CD14-positive monocyte (primary cell): ENCODE measurements around the gene TMSB15C. TPM values are rescaled to one million over a fixed set of nuclear protein-coding genes. Genes with fewer than 3 reads are reported as not detected.
"Not testable (repeated sequence)": the region's sequence is repeated elsewhere in the genome, so short reads cannot be mapped to it uniquely, and the experiment has no call there.

Experiments used
- DNase-seq, 3 donors: peaks; one replicate each; pipeline ENCODE4 v3.0.0-alpha.2; 2011 to 2022
- H2AFZ ChIP-seq: 2 replicates; pipeline ENCODE4 v1.6.0; 2012; ENCODE audit warnings: mild to moderate bottlenecking, low read depth, low read length, inconsistent platforms; ENCODE audit not compliant: insufficient read depth, poor library complexity, severe bottlenecking
- H3K27ac ChIP-seq, 2 donors: 1 replicate in 1 of 2; 2 replicates in 1 of 2; pipeline ENCODE4 v1.5.1; 2012 to 2013; ENCODE audit warnings: low read length in 2 of 2, control low read depth in 1 of 2, inconsistent platforms in 1 of 2, low read depth in 1 of 2, mild to moderate bottlenecking in 1 of 2
- H3K27me3 ChIP-seq, 2 donors: one replicate each; pipeline versions ENCODE4 v1.6.0 to v1.6.1; 2011 to 2013; ENCODE audit warnings: low read length in 2 of 2; ENCODE audit not compliant: control insufficient read depth in 2 of 2, insufficient read depth in 2 of 2
- H3K36me3 ChIP-seq, 2 donors: replicated peaks in 1 of 2; 1 replicate in 1 of 2; 2 replicates in 1 of 2; pipeline versions ENCODE4 v1.5.1 to v1.6.1; 2012 to 2013; ENCODE audit warnings: low read length in 2 of 2, control low read depth in 1 of 2, inconsistent platforms in 1 of 2, mild to moderate bottlenecking in 1 of 2; ENCODE audit not compliant: insufficient read depth in 2 of 2, control insufficient read depth in 1 of 2
- H3K4me1 ChIP-seq, 2 donors: 1 replicate in 1 of 2; 2 replicates in 1 of 2; pipeline versions ENCODE4 v1.5.1 to v1.6.1; 2012 to 2013; ENCODE audit warnings: low read length in 2 of 2, control low read depth in 1 of 2, inconsistent platforms in 1 of 2, mild to moderate bottlenecking in 1 of 2, moderate library complexity in 1 of 2; ENCODE audit not compliant: insufficient read depth in 2 of 2, control insufficient read depth in 1 of 2
- H3K4me2 ChIP-seq: replicated peaks from 2 replicates; pipeline ENCODE3; 2012; ENCODE audit warnings: low read length, moderate library complexity, mild to moderate bottlenecking; ENCODE audit not compliant: poor library complexity, severe bottlenecking; ENCODE audit errors: extremely low read depth
- H3K4me3 ChIP-seq, 3 experiments: fragments of 200-600 bp in 1 of 3; sonication (generic) in 1 of 3; replicated peaks in 1 of 3; 1 replicate in 2 of 3; 2 replicates in 1 of 3; pipeline ENCODE4 v1.5.1; 2011 to 2013; ENCODE audit warnings: low read length in 3 of 3, mild to moderate bottlenecking in 3 of 3, control low read depth in 2 of 3, low read depth in 2 of 3, inconsistent platforms in 1 of 3, moderate library complexity in 1 of 3
- H3K79me2 ChIP-seq: 2 replicates; pipeline ENCODE4 v1.6.0; 2012; ENCODE audit warnings: mild to moderate bottlenecking, control low read depth, inconsistent platforms, low read length, moderate library complexity; ENCODE audit not compliant: insufficient read depth
- H3K9ac ChIP-seq: 2 replicates; pipeline ENCODE4 v1.6.0; 2017; ENCODE audit warnings: low read length, mild to moderate bottlenecking; ENCODE audit not compliant: insufficient read depth, poor library complexity, severe bottlenecking
- H3K9me3 ChIP-seq, 2 donors: replicated peaks in 1 of 2; 1 replicate in 1 of 2; 2 replicates in 1 of 2; pipeline versions ENCODE4 v1.5.1 to v1.6.1; 2012 to 2013; ENCODE audit warnings: low read length in 2 of 2, control low read depth in 1 of 2; ENCODE audit not compliant: control insufficient read depth in 1 of 2, insufficient read depth in 1 of 2
- H4K20me1 ChIP-seq: 2 replicates; pipeline ENCODE4 v1.6.0; 2012; ENCODE audit warnings: mild to moderate bottlenecking, low read length, control low read depth, moderate library complexity; ENCODE audit not compliant: insufficient read depth
- H3K27ac Mint-ChIP-seq, 7 donors: one replicate each; pipeline ENCODE4 v1.8.0; 2020; ENCODE audit warnings: mild to moderate bottlenecking in 7 of 7, mixed read lengths in 7 of 7, moderate library complexity in 6 of 7, inconsistent platforms in 2 of 7
- H3K27me3 Mint-ChIP-seq, 3 donors: one replicate each; pipeline ENCODE4 v1.8.0; 2021 to 2022; ENCODE audit warnings: low read depth in 3 of 3, mild to moderate bottlenecking in 3 of 3, mixed read lengths in 3 of 3, moderate library complexity in 3 of 3, inconsistent platforms in 1 of 3
- H3K36me3 Mint-ChIP-seq, 2 donors: one replicate each; pipeline ENCODE4 v1.8.0; 2020; ENCODE audit warnings: mixed read lengths in 2 of 2, inconsistent platforms in 1 of 2, mild to moderate bottlenecking in 1 of 2
- H3K4me1 Mint-ChIP-seq: one replicate; pipeline ENCODE4 v1.8.0; 2020; ENCODE audit warnings: mild to moderate bottlenecking, mixed read lengths
- H3K4me3 Mint-ChIP-seq, 2 donors: one replicate each; pipeline ENCODE4 v1.8.0; 2020; ENCODE audit warnings: mild to moderate bottlenecking in 2 of 2, mixed read lengths in 2 of 2, moderate library complexity in 1 of 2
- H3K9me3 Mint-ChIP-seq, 7 donors: one replicate each; pipeline ENCODE4 v1.8.0; 2020 to 2022; ENCODE audit warnings: mixed read lengths in 7 of 7, mild to moderate bottlenecking in 6 of 7, moderate library complexity in 6 of 7, inconsistent platforms in 2 of 7
- CTCF ChIP-seq: fragments of 200-600 bp; IDR thresholded peaks from one replicate; pipeline ENCODE4 v1.8.0; 2022; ENCODE audit warnings: antibody characterized with exemption, mild to moderate bottlenecking
- WGBS: methylation state at CpG from one replicate; pipeline ENCODE4 v1.1.5; 2013; ENCODE audit warnings: missing lambda C conversion rate; ENCODE audit not compliant: insufficient coverage; 5-methylcytosine and 5-hydroxymethylcytosine counted together
- intact Hi-C, 2 donors: fragments of 100-400 bp; cut with micrococcal nuclease; formaldehyde crosslinking; loops; one replicate each; pipeline versions ENCODE4 v1.15.0 to v1.15.1; 2023
- polyA plus RNA-seq, 3 donors: library from polyadenylated mRNA; depleted of rRNA in 1 of 3; unstranded in 2 of 3; stranded (reverse) in 1 of 3; fragments of 300-500 nt in 2 of 3; fragments of >200 nt in 1 of 3; fragmentation: Illumina TruSeq in 2 of 3; gene quantifications; 1 replicate in 2 of 3; 2 replicates in 1 of 3; pipeline ENCODE4 v1.2.3, GENCODE V29; 2012 to 2021

The TMSB15C gene
- polyA plus RNA-seq, 3 donors = 0.21 TPM; not detected in 2

- Mint-ChIP-seq H3K27ac (peak within 1 kb of the TSS in 1 of 7 donors; percentile 27), H3K36me3 (no peaks in the 10 kb centered on the region), H3K9me3 (peaks cover 0 to 7% (median 0%) of the 10 kb centered on the region in 7 donors), H3K4me1 (peaks cover 11% of the 10 kb centered on the region), H3K27me3 (peaks cover 21 to 40% (median 24%) of the 10 kb centered on the region in 3 donors), H3K4me3 (peak within 1 kb of the TSS; percentile 76 to 87)
- Histone ChIP-seq H3K4me1 (peaks cover 8% of the 10 kb centered on the region in 2 donors), H3K27ac (no peak within 1 kb of the TSS), H4K20me1 (no peaks in the 10 kb centered on the region), H3K27me3 (peaks cover 19 to 31% of the 10 kb centered on the region in 2 donors), H3K4me3 (peak within 1 kb of the TSS; percentile 27 to 66 (median 40)), H3K9me3 (no peaks in the 10 kb centered on the region), H3K4me2 (peak within 1 kb of the TSS; percentile 76), H3K36me3 (no peaks in the 10 kb centered on the region), H3K79me2 (no peaks in the 10 kb centered on the region), H3K9ac (peak within 1 kb of the TSS; percentile 40), H2AFZ (peak within 1 kb of the TSS; percentile 65)
- WGBS = 1% methylated on average over 61 of the region's 67 CpGs
- intact Hi-C loops = no loop called here
- TF ChIP-seq CTCF = no peak
- DNase-seq = peak in 2 of 3 donors; percentile 1 to 4
Measured at GRCh38 chrX:104112326-104112951, 36.4 kb upstream of the TMSB15C start, which contains the start of gene ZCCHC18. Gene ZCCHC18, plus strand, starts transcription at chrX:104112523. Its CDS starts 1,589 bp downstream, at chrX:104114112.

- H4K20me1 ChIP-seq, H2AFZ ChIP-seq, H3K9ac ChIP-seq, H3K4me1 ChIP-seq, DNase-seq, H3K4me3 ChIP-seq, H3K27ac ChIP-seq, H3K27ac Mint-ChIP-seq, H3K36me3 Mint-ChIP-seq, H3K9me3 Mint-ChIP-seq, intact Hi-C loops, H3K4me3 Mint-ChIP-seq, H3K36me3 ChIP-seq, H3K4me2 ChIP-seq, H3K9me3 ChIP-seq, H3K79me2 ChIP-seq: not testable (repeated sequence)
- no CpG with 5 or more reads among the region's 6 CpGs for WGBS
- H3K4me1 Mint-ChIP-seq = peaks cover 11% of the 10 kb centered on the region
- H3K27me3 ChIP-seq = peaks cover 19 to 31% of the 10 kb centered on the region in 2 donors
- peaks cover 26 to 43% (median 27%) of the 10 kb centered on the region in 3 donors for H3K27me3 Mint-ChIP-seq
Measured at GRCh38 chrX:104110491-104111240, 34.6 kb upstream of the TMSB15C start.
